Measurements from ENCODE around the gene SREBF1. TPM values are rescaled to one million over a fixed set of nuclear protein-coding genes. Genes with fewer than 3 reads are reported as not detected.

SREBF1 gene
- total RNA-seq (2021; ENCODE audit: unreplicated experiment) (230 TPM), Bru-seq, nascent RNA (percentile 81 among the genes with signal in this experiment), BruChase-seq, experiment 1, labeled RNA remaining after a 2-hour chase (percentile 76 among the genes with signal in this experiment), BruChase-seq, experiment 2, labeled RNA remaining after a 6-hour chase (percentile 86 among the genes with signal in this experiment)
- polyA plus RNA-seq (2012; ENCODE audit: insufficient read length) = 434 TPM
- long read RNA-seq, full-length matches to known transcripts = 40 of 299 reads
- long read RNA-seq, partial matches to known transcripts = 192 of 299 reads
- long read RNA-seq, other reads (novel, unspliced or antisense) = 67 of 299 reads

DNA sequence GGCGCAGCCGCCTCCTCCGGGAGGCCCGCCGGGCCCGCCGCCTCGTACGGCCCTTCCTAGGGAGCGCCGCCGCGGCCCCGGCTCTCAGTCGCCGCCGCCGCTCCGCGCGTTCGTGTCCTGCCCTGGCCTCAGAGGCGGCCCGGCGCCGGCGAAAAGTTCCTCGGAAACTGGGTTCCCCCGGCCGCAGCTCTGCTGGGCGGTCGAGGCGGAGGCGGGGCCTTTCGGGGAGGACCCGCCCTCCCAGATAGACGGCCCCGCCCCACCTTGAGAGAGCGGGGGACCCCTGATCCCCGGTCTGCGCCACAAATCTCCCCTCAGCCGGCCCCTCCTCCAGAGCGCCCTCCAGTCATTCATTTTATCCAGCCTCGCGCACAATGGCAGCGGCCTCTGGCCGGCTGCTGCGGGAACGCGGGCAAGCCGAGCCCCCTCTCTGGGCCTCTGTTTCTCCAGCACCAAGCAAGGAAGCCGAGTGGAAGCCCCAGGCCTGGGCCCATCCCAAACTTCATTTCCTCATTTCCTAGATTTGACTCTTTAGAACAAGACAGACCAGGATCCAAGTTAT is at the start of gene SREBF1:
Gene SREBF1, minus strand, starts transcription at position 169 of the 562 bp plus-strand sequence. CDS start 169 bp downstream, outside the sequence.
- no peaks in the 10 kb centered on the region for H3K9me3 ChIP-seq (ENCODE audit: control insufficient read depth, insufficient read depth, low read depth, low read length)
- H3K27ac ChIP-seq (ENCODE audit: low read length) = peak within 1 kb of the TSS; percentile 98
- no peaks in the 10 kb centered on the region for H3K27me3 ChIP-seq (ENCODE audit: control insufficient read depth, insufficient read depth, low read length)
- H3K4me1 ChIP-seq (ENCODE audit: control insufficient read depth, insufficient read depth, low read length) = peaks cover 59% of the 10 kb centered on the region
- no TSS peak for BruUV-seq (replicated peaks)
- DNase-seq (ENCODE audit: low read depth, low spot score) (no peak), ATAC-seq (peak; percentile 27)
- in situ Hi-C loops (cut with HindIII; ENCODE audit: low pct_unique_long_range_greater_than_20kb, low sequenced_read_pairs) (no loop called here), intact Hi-C loops (cut with micrococcal nuclease; ENCODE audit: unreplicated experiment) (no loop called here)
- H3K36me3 ChIP-seq (ENCODE audit: control insufficient read depth, insufficient read depth, low read length) = 0 out of 2 replicates have a peak, but pooled peaks cover 2% of the 10 kb centered on the region
- H3K4me3 ChIP-seq (ENCODE audit: low read depth in 2 of 2, low read length in 2 of 2) = peak within 1 kb of the TSS; percentile 64 to 72
- ChIA-PET CTCF (no interaction called here), POLR2A (interaction anchor here (0.6 to 1.5 kb wide), 3 partner anchors 9 to 153 kb away, joined by 4 to 7 read pairs (median 5); no protein-coding TSS in a partner anchor)
- TF ChIP-seq, protein P1, sequence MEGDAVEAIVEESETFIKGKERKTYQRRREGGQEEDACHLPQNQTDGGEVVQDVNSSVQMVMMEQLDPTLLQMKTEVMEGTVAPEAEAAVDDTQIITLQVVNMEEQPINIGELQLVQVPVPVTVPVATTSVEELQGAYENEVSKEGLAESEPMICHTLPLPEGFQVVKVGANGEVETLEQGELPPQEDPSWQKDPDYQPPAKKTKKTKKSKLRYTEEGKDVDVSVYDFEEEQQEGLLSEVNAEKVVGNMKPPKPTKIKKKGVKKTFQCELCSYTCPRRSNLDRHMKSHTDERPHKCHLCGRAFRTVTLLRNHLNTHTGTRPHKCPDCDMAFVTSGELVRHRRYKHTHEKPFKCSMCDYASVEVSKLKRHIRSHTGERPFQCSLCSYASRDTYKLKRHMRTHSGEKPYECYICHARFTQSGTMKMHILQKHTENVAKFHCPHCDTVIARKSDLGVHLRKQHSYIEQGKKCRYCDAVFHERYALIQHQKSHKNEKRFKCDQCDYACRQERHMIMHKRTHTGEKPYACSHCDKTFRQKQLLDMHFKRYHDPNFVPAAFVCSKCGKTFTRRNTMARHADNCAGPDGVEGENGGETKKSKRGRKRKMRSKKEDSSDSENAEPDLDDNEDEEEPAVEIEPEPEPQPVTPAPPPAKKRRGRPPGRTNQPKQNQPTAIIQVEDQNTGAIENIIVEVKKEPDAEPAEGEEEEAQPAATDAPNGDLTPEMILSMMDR (IDR thresholded peaks at IDR 0.05) = no peak
- TF ChIP-seq, protein P2, sequence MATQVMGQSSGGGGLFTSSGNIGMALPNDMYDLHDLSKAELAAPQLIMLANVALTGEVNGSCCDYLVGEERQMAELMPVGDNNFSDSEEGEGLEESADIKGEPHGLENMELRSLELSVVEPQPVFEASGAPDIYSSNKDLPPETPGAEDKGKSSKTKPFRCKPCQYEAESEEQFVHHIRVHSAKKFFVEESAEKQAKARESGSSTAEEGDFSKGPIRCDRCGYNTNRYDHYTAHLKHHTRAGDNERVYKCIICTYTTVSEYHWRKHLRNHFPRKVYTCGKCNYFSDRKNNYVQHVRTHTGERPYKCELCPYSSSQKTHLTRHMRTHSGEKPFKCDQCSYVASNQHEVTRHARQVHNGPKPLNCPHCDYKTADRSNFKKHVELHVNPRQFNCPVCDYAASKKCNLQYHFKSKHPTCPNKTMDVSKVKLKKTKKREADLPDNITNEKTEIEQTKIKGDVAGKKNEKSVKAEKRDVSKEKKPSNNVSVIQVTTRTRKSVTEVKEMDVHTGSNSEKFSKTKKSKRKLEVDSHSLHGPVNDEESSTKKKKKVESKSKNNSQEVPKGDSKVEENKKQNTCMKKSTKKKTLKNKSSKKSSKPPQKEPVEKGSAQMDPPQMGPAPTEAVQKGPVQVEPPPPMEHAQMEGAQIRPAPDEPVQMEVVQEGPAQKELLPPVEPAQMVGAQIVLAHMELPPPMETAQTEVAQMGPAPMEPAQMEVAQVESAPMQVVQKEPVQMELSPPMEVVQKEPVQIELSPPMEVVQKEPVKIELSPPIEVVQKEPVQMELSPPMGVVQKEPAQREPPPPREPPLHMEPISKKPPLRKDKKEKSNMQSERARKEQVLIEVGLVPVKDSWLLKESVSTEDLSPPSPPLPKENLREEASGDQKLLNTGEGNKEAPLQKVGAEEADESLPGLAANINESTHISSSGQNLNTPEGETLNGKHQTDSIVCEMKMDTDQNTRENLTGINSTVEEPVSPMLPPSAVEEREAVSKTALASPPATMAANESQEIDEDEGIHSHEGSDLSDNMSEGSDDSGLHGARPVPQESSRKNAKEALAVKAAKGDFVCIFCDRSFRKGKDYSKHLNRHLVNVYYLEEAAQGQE (IDR thresholded peaks at IDR 0.05; ENCODE audit: insufficient read depth in 1 of 2, low read depth in 2 of 2, low read length in 1 of 2) = no peak
- no peak for TF ChIP-seq SIN3A (IDR thresholded peaks at IDR 0.05; ENCODE audit: borderline replicate concordance, insufficient read depth, low read depth, low read length)
- no peak for TF ChIP-seq TCF7L2 (IDR thresholded peaks at IDR 0.05; ENCODE audit: low read depth, low read length)
- TF ChIP-seq POLR2AphosphoS5 (IDR thresholded peaks at IDR 0.05; ENCODE audit: low read depth, low read length) = no peak

DNA sequence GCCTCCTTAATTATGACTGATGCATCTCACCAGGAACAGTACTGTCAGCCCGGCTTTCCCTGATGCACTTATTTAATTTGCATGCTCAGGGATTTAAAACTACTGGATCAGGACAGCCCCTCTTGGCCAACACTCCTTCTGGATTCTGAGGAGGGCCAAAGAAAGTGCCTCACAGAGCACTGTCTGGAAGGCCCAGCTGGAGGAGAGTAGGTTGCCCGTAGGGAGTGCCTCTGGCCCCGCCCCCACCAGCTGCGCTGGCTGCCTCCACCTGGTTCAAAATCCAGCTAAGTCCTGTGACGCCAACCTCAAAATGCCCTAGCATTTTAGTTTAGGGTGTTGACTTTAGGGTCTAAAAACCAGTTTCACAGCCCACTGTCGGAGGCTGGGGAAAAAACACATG is 49.4 kb upstream of the SREBF1 start:
- Histone ChIP-seq H3K4me3 (ENCODE audit: low read depth in 2 of 2, low read length in 2 of 2) (no peak overlapping the region), H3K27ac (ENCODE audit: low read length) (no peak overlapping the region), H3K27me3 (ENCODE audit: control insufficient read depth, insufficient read depth, low read length) (no peaks in the 10 kb centered on the region), H3K36me3 (ENCODE audit: control insufficient read depth, insufficient read depth, low read length) (no peaks in the 10 kb centered on the region), H3K4me1 (ENCODE audit: control insufficient read depth, insufficient read depth, low read length) (no peaks in the 10 kb centered on the region; the same call in 1 of the 2 replicates), H3K9me3 (ENCODE audit: control insufficient read depth, insufficient read depth, low read depth, low read length) (no peaks in the 10 kb centered on the region)
- ATAC-seq (no peak), DNase-seq (ENCODE audit: low read depth, low spot score) (no peak)
- CTCF ChIA-PET = no interaction called here
- in situ Hi-C loops (cut with HindIII; ENCODE audit: low pct_unique_long_range_greater_than_20kb, low sequenced_read_pairs) = no loop called here
- intact Hi-C loops (cut with micrococcal nuclease; ENCODE audit: unreplicated experiment) = no loop called here
- no peak for TF ChIP-seq POLR2AphosphoS5 (IDR thresholded peaks at IDR 0.05; ENCODE audit: low read depth, low read length)
- TF ChIP-seq SIN3A (IDR thresholded peaks at IDR 0.05; ENCODE audit: borderline replicate concordance, insufficient read depth, low read depth, low read length) = no peak
- TF ChIP-seq, protein P2 (IDR thresholded peaks at IDR 0.05; ENCODE audit: insufficient read depth in 1 of 2, low read depth in 2 of 2, low read length in 1 of 2) = no peak
- TF ChIP-seq, protein P1 (IDR thresholded peaks at IDR 0.05) = no peak
- TF ChIP-seq TCF7L2 (IDR thresholded peaks at IDR 0.05; ENCODE audit: low read depth, low read length) = no peak
- BruUV-seq (replicated peaks) = no TSS peak
- POLR2A ChIA-PET = no interaction called here
